ENCODE measurements around the gene PSAT1. TPM values are rescaled to one million over a fixed set of nuclear protein-coding genes. Genes with fewer than 3 reads are reported as not detected.

PSAT1 gene
- total and polyA plus RNA-seq, 9 donors: 0.83 to 153 (median 7.1) TPM

- Histone ChIP-seq H3K36me3 (no peaks in the 10 kb centered on the region), H3K4me3 (no peak overlapping the region), H3K27ac (no peak overlapping the region), H3K4me1 (ENCODE audit: insufficient read depth) (no peaks in the 10 kb centered on the region), H3K27me3 (no peaks in the 10 kb centered on the region), H3K9me3 (no peaks in the 10 kb centered on the region)
- intact Hi-C loops (cut with DNase I): no loop called here
- TF ChIP-seq POLR2A (IDR thresholded peaks at IDR 0.05): no peak
- TF ChIP-seq, protein P1, sequence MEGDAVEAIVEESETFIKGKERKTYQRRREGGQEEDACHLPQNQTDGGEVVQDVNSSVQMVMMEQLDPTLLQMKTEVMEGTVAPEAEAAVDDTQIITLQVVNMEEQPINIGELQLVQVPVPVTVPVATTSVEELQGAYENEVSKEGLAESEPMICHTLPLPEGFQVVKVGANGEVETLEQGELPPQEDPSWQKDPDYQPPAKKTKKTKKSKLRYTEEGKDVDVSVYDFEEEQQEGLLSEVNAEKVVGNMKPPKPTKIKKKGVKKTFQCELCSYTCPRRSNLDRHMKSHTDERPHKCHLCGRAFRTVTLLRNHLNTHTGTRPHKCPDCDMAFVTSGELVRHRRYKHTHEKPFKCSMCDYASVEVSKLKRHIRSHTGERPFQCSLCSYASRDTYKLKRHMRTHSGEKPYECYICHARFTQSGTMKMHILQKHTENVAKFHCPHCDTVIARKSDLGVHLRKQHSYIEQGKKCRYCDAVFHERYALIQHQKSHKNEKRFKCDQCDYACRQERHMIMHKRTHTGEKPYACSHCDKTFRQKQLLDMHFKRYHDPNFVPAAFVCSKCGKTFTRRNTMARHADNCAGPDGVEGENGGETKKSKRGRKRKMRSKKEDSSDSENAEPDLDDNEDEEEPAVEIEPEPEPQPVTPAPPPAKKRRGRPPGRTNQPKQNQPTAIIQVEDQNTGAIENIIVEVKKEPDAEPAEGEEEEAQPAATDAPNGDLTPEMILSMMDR (IDR thresholded peaks at IDR 0.05): no peak
- no peak for TF ChIP-seq EP300 (IDR thresholded peaks at IDR 0.05)
- WGBS, 3 donors: 58 to 65% (median 63%) methylated on average over 3 of the region's 3 CpGs
- no peak for DNase-seq
These were observed 58.1 kb downstream of the PSAT1 start for GRCh38 chr9:78354989-78355388.

- intact Hi-C loops (cut with DNase I): no loop called here
- H3K4me3 ChIP-seq: no peak overlapping the region
- DNase-seq: no peak
- no peaks in the 10 kb centered on the region for H3K27me3 ChIP-seq
- H3K27ac ChIP-seq: no peak overlapping the region
- WGBS, 3 donors: 75 to 77% (median 76%) methylated on average over 4 of the region's 4 CpGs
- TF ChIP-seq, protein P1 (IDR thresholded peaks at IDR 0.05): no peak
- TF ChIP-seq EP300 (IDR thresholded peaks at IDR 0.05): no peak
- TF ChIP-seq POLR2A (IDR thresholded peaks at IDR 0.05): no peak
- no peaks in the 10 kb centered on the region for H3K36me3 ChIP-seq
- no peaks in the 10 kb centered on the region for H3K4me1 ChIP-seq (ENCODE audit: insufficient read depth)
- no peaks in the 10 kb centered on the region for H3K9me3 ChIP-seq
These were observed 59.7 kb downstream of the PSAT1 start for GRCh38 chr9:78356634-78357033.

GRCh38 chr9:78357165-78357873 is 60.4 kb downstream of the PSAT1 start:
- Histone ChIP-seq H3K4me1 (ENCODE audit: insufficient read depth) (no peaks in the 10 kb centered on the region), H3K4me3 (no peak overlapping the region), H3K36me3 (no peaks in the 10 kb centered on the region), H3K9me3 (no peaks in the 10 kb centered on the region), H3K27me3 (no peaks in the 10 kb centered on the region), H3K27ac (no peak overlapping the region)
- WGBS, 3 donors: 93 to 96% (median 93%) methylated on average over 19 to 23 of the region's 23 CpGs
- DNase-seq: no peak
- intact Hi-C loops (cut with DNase I): no loop called here
- no peak for TF ChIP-seq POLR2A (IDR thresholded peaks at IDR 0.05)
- TF ChIP-seq EP300 (IDR thresholded peaks at IDR 0.05): no peak
- TF ChIP-seq, protein P1 (IDR thresholded peaks at IDR 0.05): no peak

DNA sequence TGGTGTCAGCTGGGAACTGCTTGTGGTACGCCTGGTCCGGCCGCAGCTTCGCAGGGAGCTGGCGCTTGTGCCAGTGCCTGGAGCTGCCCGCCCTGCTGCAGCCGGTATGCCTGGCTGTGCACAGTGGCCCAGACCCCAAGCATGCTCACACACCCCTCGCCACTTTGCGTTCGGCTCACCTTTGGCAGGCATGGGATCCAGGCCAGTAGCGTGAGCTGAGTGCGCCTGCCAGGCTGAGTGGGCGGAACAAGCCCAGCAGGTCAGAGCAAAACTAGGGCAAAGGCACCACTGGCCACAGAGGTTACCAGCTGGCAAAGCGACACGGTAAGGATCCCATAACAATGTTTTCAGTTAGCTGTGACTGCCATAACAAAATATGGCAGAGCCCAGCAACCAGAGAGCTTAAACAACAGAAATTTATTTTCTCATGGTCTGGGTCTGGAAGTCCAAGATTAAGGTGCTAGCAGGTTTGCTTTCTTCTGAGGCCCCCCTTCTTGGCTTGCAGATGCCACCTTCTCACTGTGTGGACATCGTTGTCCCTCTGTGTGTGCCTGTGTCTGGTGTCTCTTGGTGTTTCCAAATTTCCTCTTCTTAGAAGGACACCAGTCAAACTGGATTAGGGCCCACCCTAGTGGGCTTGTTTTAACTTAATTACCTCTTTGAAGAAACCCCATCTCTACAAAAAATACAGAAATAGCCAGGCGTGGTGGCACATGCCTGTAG is 61.6 kb downstream of the PSAT1 start:
- Histone ChIP-seq H3K4me3 (no peak overlapping the region), H3K4me1 (ENCODE audit: insufficient read depth) (no peaks in the 10 kb centered on the region), H3K36me3 (no peaks in the 10 kb centered on the region), H3K9me3 (no peaks in the 10 kb centered on the region), H3K27ac (no peak overlapping the region), H3K27me3 (no peaks in the 10 kb centered on the region)
- 84 to 95% (median 91%) methylated on average over 13 to 17 of the region's 17 CpGs for WGBS, 3 donors
- no peak for DNase-seq
- TF ChIP-seq, protein P1 (IDR thresholded peaks at IDR 0.05): no peak
- TF ChIP-seq EP300 (IDR thresholded peaks at IDR 0.05): no peak
- no peak for TF ChIP-seq POLR2A (IDR thresholded peaks at IDR 0.05)
- intact Hi-C loops (cut with DNase I): no loop called here
